Uterus (tissue), 4 donors: Measurements from ENCODE around the gene PTGDS. TPM values are rescaled to one million over a fixed set of nuclear protein-coding genes. Genes with fewer than 3 reads are reported as not detected.

Experiments used
- DNase-seq, 2 donors: peaks; one replicate each; pipeline ENCODE4 v3.0.0-alpha.2; 2019 to 2020
- H3K27ac ChIP-seq, 2 donors: fragments of 200-600 bp; sonication (generic); 1 replicate in 1 of 2; 2 replicates in 1 of 2; pipeline ENCODE4 v1.5.1; 2016 to 2018
- H3K27me3 ChIP-seq, 2 donors: fragments of 200-600 bp; sonication (generic); one replicate each; pipeline ENCODE4 v1.5.1; 2018 to 2019; ENCODE audit warnings: control low read depth in 1 of 2
- H3K36me3 ChIP-seq, 2 donors: fragments of 200-600 bp; sonication (generic); one replicate each; pipeline ENCODE4 v1.5.1; 2019; ENCODE audit warnings: control low read depth in 1 of 2
- H3K4me1 ChIP-seq, 2 donors: fragments of 200-600 bp; sonication (generic); one replicate each; pipeline ENCODE4 v1.5.1; 2018 to 2019; ENCODE audit warnings: control low read depth in 1 of 2
- H3K4me3 ChIP-seq, 2 donors: fragments of 200-600 bp; sonication (generic); 1 replicate in 1 of 2; 2 replicates in 1 of 2; pipeline ENCODE4 v1.5.1; 2018 to 2019; ENCODE audit warnings: mild to moderate bottlenecking in 1 of 2
- H3K9me3 ChIP-seq, 2 donors: fragments of 200-600 bp; sonication (generic); one replicate each; pipeline ENCODE4 v1.5.1; 2019; ENCODE audit warnings: control low read depth in 1 of 2
- CTCF ChIP-seq, 4 experiments: fragments of 200-600 bp in 2 of 4; fragments of 450-650 bp in 2 of 4; sonication (generic) in 2 of 4; IDR thresholded peaks; one replicate each; pipeline ENCODE4 v1.5.1; 2016 to 2019; ENCODE audit warnings: antibody characterized with exemption in 4 of 4, mild to moderate bottlenecking in 2 of 4, moderate library complexity in 1 of 4
- POLR2A ChIP-seq, 2 donors: fragments of 450-650 bp; IDR thresholded peaks; one replicate each; pipeline ENCODE4 v1.6.1; 2016; ENCODE audit warnings: antibody characterized with exemption in 2 of 2, mild to moderate bottlenecking in 1 of 2, moderate library complexity in 1 of 2
- intact Hi-C: fragments of 100-400 bp; cut with DNase I; formaldehyde crosslinking; loops from one replicate; pipeline ENCODE4 v1.15.1; 2023; ENCODE audit warnings: low total_unique reads
- total RNA-seq, 4 donors: library from RNA; depleted of rRNA in 3 of 4; stranded (reverse); fragments of >200 nt in 3 of 4; gene quantifications; one replicate each; pipeline versions ENCODE4 v1.1.0 to v1.2.4, GENCODE V29; 2014 to 2023
- donor health status: DM: yes; HTN: yes; CAD: no.

Gene PTGDS
- total RNA-seq: 100 to 1,000 TPM in 1 of 4 donors, 10 to 100 TPM in 3; 13.5 to 116 (median 58.8) TPM

- Histone ChIP-seq H3K36me3 (no peaks in the 10 kb centered on the region), H3K27ac (peak within 1 kb of the TSS; percentile 28 to 32), H3K4me1 (no peaks in the 10 kb centered on the region), H3K4me3 (peak within 1 kb of the TSS; percentile 28 to 32), H3K9me3 (no peaks in the 10 kb centered on the region), H3K27me3 (no peaks in the 10 kb centered on the region)
- DNase-seq: peak; percentile 58 to 67
- intact Hi-C loops: no loop called here
- TF ChIP-seq CTCF (IDR thresholded peaks at IDR 0.05) (no peak), POLR2A (IDR thresholded peaks at IDR 0.05) (no peak)
These were observed at the start of gene PTGDS for GRCh38 chr9:136977223-136977622. PTGDS (plus strand) TSS chr9:136977504; CDS start chr9:136977579, 75 bp downstream.

- intact Hi-C loops: no loop called here
- no peak overlapping the region for H3K27ac ChIP-seq
- no peak for DNase-seq
- no peak overlapping the region for H3K4me3 ChIP-seq
- H3K36me3 ChIP-seq: no peaks in the 10 kb centered on the region
- H3K4me1 ChIP-seq: no peaks in the 10 kb centered on the region
- no peaks in the 10 kb centered on the region for H3K9me3 ChIP-seq
- no peak for TF ChIP-seq CTCF (IDR thresholded peaks at IDR 0.05)
- no peak for TF ChIP-seq POLR2A (IDR thresholded peaks at IDR 0.05)
- H3K27me3 ChIP-seq: no peaks in the 10 kb centered on the region
These were observed 48.7 kb upstream of the PTGDS start for GRCh38 chr9:136928591-136928990.

- H3K27me3 ChIP-seq: no peaks in the 10 kb centered on the region
- H3K9me3 ChIP-seq: no peaks in the 10 kb centered on the region
- no peak overlapping the region for H3K27ac ChIP-seq
- TF ChIP-seq CTCF (IDR thresholded peaks at IDR 0.05) (no peak), POLR2A (IDR thresholded peaks at IDR 0.05) (no peak)
- intact Hi-C loops: no loop called here
- H3K4me3 ChIP-seq: no peak overlapping the region
- no peaks in the 10 kb centered on the region for H3K36me3 ChIP-seq
- H3K4me1 ChIP-seq: no peaks in the 10 kb centered on the region
- no peak for DNase-seq
These were observed 47.3 kb upstream of the PTGDS start for GRCh38 chr9:136930014-136930413.

GRCh38 chr9:136931611-136932130 is 45.6 kb upstream of the PTGDS start:
- DNase-seq: no peak
- Histone ChIP-seq H3K4me3 (no peak overlapping the region), H3K4me1 (no peaks in the 10 kb centered on the region), H3K27me3 (no peaks in the 10 kb centered on the region), H3K27ac (no peak overlapping the region), H3K36me3 (no peaks in the 10 kb centered on the region), H3K9me3 (no peaks in the 10 kb centered on the region)
- intact Hi-C loops: no loop called here
- TF ChIP-seq POLR2A (IDR thresholded peaks at IDR 0.05) (no peak), CTCF (IDR thresholded peaks at IDR 0.05) (no peak)

GRCh38 chr9:136934277-136934676 is 43.0 kb upstream of the PTGDS start:
- Histone ChIP-seq H3K9me3 (no peaks in the 10 kb centered on the region), H3K36me3 (no peaks in the 10 kb centered on the region), H3K27me3 (no peaks in the 10 kb centered on the region), H3K27ac (no peak overlapping the region), H3K4me1 (no peaks in the 10 kb centered on the region), H3K4me3 (no peak overlapping the region)
- no peak for TF ChIP-seq POLR2A (IDR thresholded peaks at IDR 0.05)
- TF ChIP-seq CTCF (IDR thresholded peaks at IDR 0.05): no peak
- DNase-seq: no peak
- intact Hi-C loops: no loop called here
